ENCODE results near the gene CEP295NL.
A peak's percentile ranks its signal among the peaks of the same experiment; 100 is the strongest.

The CEP295NL gene

GRCh38 chr17:78855561-78856165, 47.3 kb downstream of the CEP295NL start:
- H3K4me3 ChIP-seq (ENCODE audit: low read depth in 1 of 2, low read length in 2 of 2), result no peak overlapping the region
- H3K9me3 ChIP-seq (ENCODE audit: control insufficient read depth in 1 of 2, low read length in 2 of 2), result no peaks in the 10 kb centered on the region
- no peaks in the 10 kb centered on the region for H3K27me3 ChIP-seq (ENCODE audit: low read depth, low read length)
- H3K4me1 ChIP-seq (ENCODE audit: control insufficient read depth in 1 of 2, insufficient read depth in 2 of 2, low read length in 2 of 2), result no peaks in the 10 kb centered on the region
- no peak overlapping the region for H3K27ac ChIP-seq (ENCODE audit: low read length)
- H3K36me3 ChIP-seq (ENCODE audit: control insufficient read depth in 1 of 2, insufficient read depth in 2 of 2, low read length in 2 of 2), result peaks cover 16 to 48% of the 10 kb centered on the region in 2 donors

- H3K4me1 ChIP-seq (ENCODE audit: control insufficient read depth in 1 of 2, insufficient read depth in 2 of 2, low read length in 2 of 2), result no peaks in the 10 kb centered on the region
- H3K36me3 ChIP-seq (ENCODE audit: control insufficient read depth in 1 of 2, insufficient read depth in 2 of 2, low read length in 2 of 2), result peaks cover 16 to 44% of the 10 kb centered on the region in 2 donors
- no peaks in the 10 kb centered on the region for H3K9me3 ChIP-seq (ENCODE audit: control insufficient read depth in 1 of 2, low read length in 2 of 2)
- no peak overlapping the region for H3K27ac ChIP-seq (ENCODE audit: low read length)
- H3K4me3 ChIP-seq (ENCODE audit: low read depth in 1 of 2, low read length in 2 of 2), result no peak overlapping the region
- no peaks in the 10 kb centered on the region for H3K27me3 ChIP-seq (ENCODE audit: low read depth, low read length)
Observed at GRCh38 chr17:78854508-78854907, 48.5 kb downstream of the CEP295NL start.

- Histone ChIP-seq H3K4me3 (ENCODE audit: low read depth in 1 of 2, low read length in 2 of 2) (no peak overlapping the region), H3K36me3 (ENCODE audit: control insufficient read depth in 1 of 2, insufficient read depth in 2 of 2, low read length in 2 of 2) (peaks cover 16 to 44% of the 10 kb centered on the region in 2 donors), H3K27me3 (ENCODE audit: low read depth, low read length) (no peaks in the 10 kb centered on the region), H3K9me3 (ENCODE audit: control insufficient read depth in 1 of 2, low read length in 2 of 2) (no peaks in the 10 kb centered on the region), H3K4me1 (ENCODE audit: control insufficient read depth in 1 of 2, insufficient read depth in 2 of 2, low read length in 2 of 2) (no peaks in the 10 kb centered on the region), H3K27ac (ENCODE audit: low read length) (no peak overlapping the region)
Observed at GRCh38 chr17:78853926-78854394, 49.0 kb downstream of the CEP295NL start.

- no peaks in the 10 kb centered on the region for H3K4me1 ChIP-seq (ENCODE audit: control insufficient read depth in 1 of 2, insufficient read depth in 2 of 2, low read length in 2 of 2)
- H3K27ac ChIP-seq (ENCODE audit: low read length), result no peak overlapping the region
- no peak overlapping the region for H3K4me3 ChIP-seq (ENCODE audit: low read depth in 1 of 2, low read length in 2 of 2)
- no peaks in the 10 kb centered on the region for H3K9me3 ChIP-seq (ENCODE audit: control insufficient read depth in 1 of 2, low read length in 2 of 2)
- H3K27me3 ChIP-seq (ENCODE audit: low read depth, low read length), result no peaks in the 10 kb centered on the region
- peaks cover 16 to 44% of the 10 kb centered on the region in 2 donors for H3K36me3 ChIP-seq (ENCODE audit: control insufficient read depth in 1 of 2, insufficient read depth in 2 of 2, low read length in 2 of 2)
Observed at GRCh38 chr17:78852709-78853121, 50.3 kb downstream of the CEP295NL start.

GRCh38 chr17:78849026-78849425, 54.0 kb downstream of the CEP295NL start:
- no peaks in the 10 kb centered on the region for H3K9me3 ChIP-seq (ENCODE audit: control insufficient read depth in 1 of 2, low read length in 2 of 2)
- peaks cover 3 to 13% of the 10 kb centered on the region in 2 donors for H3K36me3 ChIP-seq (ENCODE audit: control insufficient read depth in 1 of 2, insufficient read depth in 2 of 2, low read length in 2 of 2)
- H3K4me3 ChIP-seq (ENCODE audit: low read depth in 1 of 2, low read length in 2 of 2), result no peak overlapping the region
- H3K27ac ChIP-seq (ENCODE audit: low read length), result no peak overlapping the region
- H3K27me3 ChIP-seq (ENCODE audit: low read depth, low read length), result no peaks in the 10 kb centered on the region
- no peaks in the 10 kb centered on the region for H3K4me1 ChIP-seq (ENCODE audit: control insufficient read depth in 1 of 2, insufficient read depth in 2 of 2, low read length in 2 of 2)

- Histone ChIP-seq H3K27me3 (ENCODE audit: low read depth, low read length) (no peaks in the 10 kb centered on the region), H3K9me3 (ENCODE audit: control insufficient read depth in 1 of 2, low read length in 2 of 2) (no peaks in the 10 kb centered on the region), H3K4me3 (ENCODE audit: low read depth in 1 of 2, low read length in 2 of 2) (no peak overlapping the region), H3K4me1 (ENCODE audit: control insufficient read depth in 1 of 2, insufficient read depth in 2 of 2, low read length in 2 of 2) (no peaks in the 10 kb centered on the region), H3K27ac (ENCODE audit: low read length) (no peak overlapping the region), H3K36me3 (ENCODE audit: control insufficient read depth in 1 of 2, insufficient read depth in 2 of 2, low read length in 2 of 2) (no peaks in the 10 kb centered on the region)
Observed at GRCh38 chr17:78847052-78847451, 55.9 kb downstream of the CEP295NL start.

- H3K4me1 ChIP-seq (ENCODE audit: control insufficient read depth in 1 of 2, insufficient read depth in 2 of 2, low read length in 2 of 2), result peaks cover 7 to 10% of the 10 kb centered on the region in 2 donors
- no peak overlapping the region for H3K4me3 ChIP-seq (ENCODE audit: low read depth in 1 of 2, low read length in 2 of 2)
- no peaks in the 10 kb centered on the region for H3K9me3 ChIP-seq (ENCODE audit: control insufficient read depth in 1 of 2, low read length in 2 of 2)
- no peak overlapping the region for H3K27ac ChIP-seq (ENCODE audit: low read length)
- H3K27me3 ChIP-seq (ENCODE audit: low read depth, low read length), result no peaks in the 10 kb centered on the region
- H3K36me3 ChIP-seq (ENCODE audit: control insufficient read depth in 1 of 2, insufficient read depth in 2 of 2, low read length in 2 of 2), result peaks cover 0 to 4% of the 10 kb centered on the region in 2 donors
Observed at GRCh38 chr17:78844301-78845005, 58.5 kb downstream of the CEP295NL start.

GRCh38 chr17:78842881-78843565, 60.0 kb downstream of the CEP295NL start:
- peaks cover 15 to 22% of the 10 kb centered on the region in 2 donors for H3K4me1 ChIP-seq (ENCODE audit: control insufficient read depth in 1 of 2, insufficient read depth in 2 of 2, low read length in 2 of 2)
- H3K9me3 ChIP-seq (ENCODE audit: control insufficient read depth in 1 of 2, low read length in 2 of 2), result no peaks in the 10 kb centered on the region
- H3K4me3 ChIP-seq (ENCODE audit: low read depth in 1 of 2, low read length in 2 of 2), result no peak overlapping the region
- no peaks in the 10 kb centered on the region for H3K27me3 ChIP-seq (ENCODE audit: low read depth, low read length)
- no peak overlapping the region for H3K27ac ChIP-seq (ENCODE audit: low read length)
- H3K36me3 ChIP-seq (ENCODE audit: control insufficient read depth in 1 of 2, insufficient read depth in 2 of 2, low read length in 2 of 2), result peaks cover 0 to 4% of the 10 kb centered on the region in 2 donors

- H3K27ac ChIP-seq (ENCODE audit: low read length), result peak within 1 kb of the TSS; percentile 94
- peaks cover 15 to 22% of the 10 kb centered on the region in 2 donors for H3K4me1 ChIP-seq (ENCODE audit: control insufficient read depth in 1 of 2, insufficient read depth in 2 of 2, low read length in 2 of 2)
- H3K36me3 ChIP-seq (ENCODE audit: control insufficient read depth in 1 of 2, insufficient read depth in 2 of 2, low read length in 2 of 2), result peaks cover 17% of the 10 kb centered on the region in 2 donors
- H3K27me3 ChIP-seq (ENCODE audit: low read depth, low read length), result no peaks in the 10 kb centered on the region
- H3K4me3 ChIP-seq (ENCODE audit: low read depth in 1 of 2, low read length in 2 of 2), result peak within 1 kb of the TSS; percentile 77 to 79
- no peaks in the 10 kb centered on the region for H3K9me3 ChIP-seq (ENCODE audit: control insufficient read depth in 1 of 2, low read length in 2 of 2)
Observed at GRCh38 chr17:78840780-78841611, 62.0 kb downstream of the CEP295NL start, which contains the start of gene USP36. TSS of gene USP36 (minus strand) at chr17:78840814. CDS start at chr17:78836363, 4,451 bp downstream.
